ENCODE measurements around the gene MPDZ.

MPDZ gene

DNA sequence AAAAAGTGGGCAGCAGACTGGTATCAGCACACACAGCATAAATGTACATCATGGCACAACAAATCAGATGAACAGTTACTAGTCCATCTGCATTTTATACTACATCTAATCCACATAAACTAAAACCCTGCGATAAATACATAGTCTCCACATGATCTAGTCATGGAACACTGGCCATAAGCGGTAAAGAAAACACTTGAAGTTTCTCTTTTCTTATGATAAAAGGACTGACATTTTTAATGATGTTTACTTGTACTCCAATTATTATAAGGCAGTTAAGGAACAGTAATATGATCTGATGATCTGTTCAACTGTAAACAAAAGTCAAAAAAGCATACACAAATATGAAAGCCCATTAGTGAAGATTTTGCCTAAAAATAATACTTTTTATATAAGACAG lies 112.5 kb downstream of the MPDZ start:
- Histone ChIP-seq H3K9ac (ENCODE audit: low read length) (no peak overlapping the region), H3K4me1 (ENCODE audit: insufficient read depth, low read length, severe bottlenecking) (no peaks in the 10 kb centered on the region), H4K20me1 (ENCODE audit: insufficient read depth, low read length) (no peaks in the 10 kb centered on the region), H3K27ac (ENCODE audit: low read depth, low read length, poor library complexity, severe bottlenecking) (no peak overlapping the region), H2AFZ (ENCODE audit: low read length) (no peak overlapping the region), H3K36me3 (ENCODE audit: insufficient read depth, low read length) (no peaks in the 10 kb centered on the region), H3K9me2 (ENCODE audit: low read depth, low read length) (no peaks in the 10 kb centered on the region), H3F3A (ENCODE audit: insufficient read depth, low read length) (no peaks in the 10 kb centered on the region), H3K9me3 (ENCODE audit: low read length) (no peaks in the 10 kb centered on the region), H3K79me2 (ENCODE audit: insufficient read depth, low read length) (no peaks in the 10 kb centered on the region), H3K27me3 (ENCODE audit: insufficient read depth, low read length) (no peaks in the 10 kb centered on the region), H3K4me3 (ENCODE audit: low read depth, low read length, poor library complexity, severe bottlenecking) (no peak overlapping the region), H3K4me2 (ENCODE audit: low read length) (no peak overlapping the region)
- TF ChIP-seq CTCF (IDR thresholded peaks at IDR 0.05; ENCODE audit: low read length): no peak
- TF ChIP-seq EZH2 (IDR thresholded peaks at IDR 0.05; ENCODE audit: borderline replicate concordance, low read length): no peak

DNA sequence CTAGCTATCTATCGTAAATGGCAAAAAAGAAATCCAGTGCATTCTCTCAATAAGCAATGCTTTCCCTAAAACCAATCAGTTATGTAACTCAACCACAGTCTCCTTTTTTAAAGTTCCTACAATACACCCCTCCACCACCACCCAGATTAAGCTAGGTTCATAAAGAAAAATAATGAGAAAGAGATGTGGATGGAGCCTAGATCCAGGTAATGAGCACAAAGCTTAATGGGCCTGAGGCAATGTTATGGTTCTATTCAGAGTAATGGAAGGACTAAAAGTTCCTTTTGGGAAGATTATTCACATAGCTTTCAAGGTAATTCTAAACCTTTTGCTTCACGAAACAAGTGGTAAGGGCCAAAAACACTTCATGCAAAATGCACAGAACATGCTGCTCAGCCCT lies 113.5 kb downstream of the MPDZ start:
- Histone ChIP-seq H3K27me3 (ENCODE audit: insufficient read depth, low read length) (no peaks in the 10 kb centered on the region), H3K79me2 (ENCODE audit: insufficient read depth, low read length) (no peaks in the 10 kb centered on the region), H3K9me3 (ENCODE audit: low read length) (no peaks in the 10 kb centered on the region), H3K27ac (ENCODE audit: low read depth, low read length, poor library complexity, severe bottlenecking) (no peak overlapping the region), H3K9me2 (ENCODE audit: low read depth, low read length) (no peaks in the 10 kb centered on the region), H3K9ac (ENCODE audit: low read length) (no peak overlapping the region), H3K4me2 (ENCODE audit: low read length) (no peak overlapping the region), H3K4me3 (ENCODE audit: low read depth, low read length, poor library complexity, severe bottlenecking) (no peak overlapping the region), H3F3A (ENCODE audit: insufficient read depth, low read length) (no peaks in the 10 kb centered on the region), H3K36me3 (ENCODE audit: insufficient read depth, low read length) (no peaks in the 10 kb centered on the region), H2AFZ (ENCODE audit: low read length) (no peak overlapping the region), H3K4me1 (ENCODE audit: insufficient read depth, low read length, severe bottlenecking) (no peaks in the 10 kb centered on the region), H4K20me1 (ENCODE audit: insufficient read depth, low read length) (no peaks in the 10 kb centered on the region)
- no peak for TF ChIP-seq EZH2 (IDR thresholded peaks at IDR 0.05; ENCODE audit: borderline replicate concordance, low read length)
- TF ChIP-seq CTCF (IDR thresholded peaks at IDR 0.05; ENCODE audit: low read length): no peak

GRCh38 chr9:13165236-13165945 lies 114.1 kb downstream of the MPDZ start:
- H3K36me3 ChIP-seq (ENCODE audit: insufficient read depth, low read length): no peaks in the 10 kb centered on the region
- H4K20me1 ChIP-seq (ENCODE audit: insufficient read depth, low read length): no peaks in the 10 kb centered on the region
- no peaks in the 10 kb centered on the region for H3K9me2 ChIP-seq (ENCODE audit: low read depth, low read length)
- H3K4me3 ChIP-seq (ENCODE audit: low read depth, low read length, poor library complexity, severe bottlenecking): no peak overlapping the region
- H3K27ac ChIP-seq (ENCODE audit: low read depth, low read length, poor library complexity, severe bottlenecking): no peak overlapping the region
- no peaks in the 10 kb centered on the region for H3K9me3 ChIP-seq (ENCODE audit: low read length)
- H3K79me2 ChIP-seq (ENCODE audit: insufficient read depth, low read length): no peaks in the 10 kb centered on the region
- H3F3A ChIP-seq (ENCODE audit: insufficient read depth, low read length): no peaks in the 10 kb centered on the region
- no peaks in the 10 kb centered on the region for H3K27me3 ChIP-seq (ENCODE audit: insufficient read depth, low read length)
- no peak for TF ChIP-seq EZH2 (IDR thresholded peaks at IDR 0.05; ENCODE audit: borderline replicate concordance, low read length)
- no peak for TF ChIP-seq CTCF (IDR thresholded peaks at IDR 0.05; ENCODE audit: low read length)
- no peak overlapping the region for H2AFZ ChIP-seq (ENCODE audit: low read length)
- H3K4me2 ChIP-seq (ENCODE audit: low read length): no peak overlapping the region
- H3K9ac ChIP-seq (ENCODE audit: low read length): no peak overlapping the region
- H3K4me1 ChIP-seq (ENCODE audit: insufficient read depth, low read length, severe bottlenecking): no peaks in the 10 kb centered on the region

All from OCI-LY1 (cell line).